Measurements from ENCODE around the gene IL1A.

GRCh38 chr2:112813280-112813966, 29.1 kb upstream of the IL1A start:
- TF ChIP-seq CTCF (IDR thresholded peaks at IDR 0.05; ENCODE audit: low read length): no peak
- TF ChIP-seq EZH2 (IDR thresholded peaks at IDR 0.05; ENCODE audit: borderline replicate concordance, low read length): no peak

Data from OCI-LY1 (cell line).